Measurements from ENCODE around the gene ZNF44.

ZNF44 gene

DNA sequence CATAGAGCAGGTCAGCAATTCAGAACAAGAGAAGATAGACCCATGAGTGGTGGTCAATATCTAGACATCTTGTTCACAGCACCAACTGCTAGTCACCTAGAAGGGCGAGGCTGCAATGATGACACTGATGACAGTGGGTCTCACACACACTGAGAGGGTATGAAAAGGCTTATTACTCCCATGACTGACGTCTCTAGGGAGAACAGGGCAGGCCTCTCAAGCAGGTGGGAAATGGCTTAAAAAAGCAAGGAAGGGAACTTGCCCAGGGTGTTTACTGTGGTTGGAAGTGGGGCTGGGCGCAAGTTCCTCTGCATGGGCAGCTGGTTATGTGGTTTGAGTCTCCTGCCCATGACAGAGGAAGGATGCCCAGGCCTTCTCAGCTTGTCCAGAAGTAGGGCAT is 33.8 kb downstream of the ZNF44 start:
- DNase-seq: no peak

DNA sequence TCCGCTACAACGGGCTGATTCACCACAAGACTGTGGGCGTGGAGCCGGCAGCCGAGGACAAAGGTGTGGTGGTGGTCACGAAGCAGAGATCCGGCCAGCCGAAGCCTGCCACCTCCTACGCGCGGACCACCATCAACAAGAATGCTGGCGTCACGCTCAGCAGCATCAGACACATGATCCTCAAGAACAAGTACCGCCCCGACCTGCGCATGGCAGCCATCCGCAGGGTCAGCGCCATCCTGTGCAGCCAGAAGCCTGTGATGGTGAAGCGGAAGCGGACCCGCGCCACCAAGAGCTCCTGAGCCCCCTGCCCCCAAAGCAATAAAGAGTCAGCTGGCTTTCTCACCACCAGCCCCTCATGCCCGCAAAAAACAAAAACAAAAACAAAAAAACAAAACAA is 34.4 kb downstream of the ZNF44 start:
- no peak for DNase-seq

DNA sequence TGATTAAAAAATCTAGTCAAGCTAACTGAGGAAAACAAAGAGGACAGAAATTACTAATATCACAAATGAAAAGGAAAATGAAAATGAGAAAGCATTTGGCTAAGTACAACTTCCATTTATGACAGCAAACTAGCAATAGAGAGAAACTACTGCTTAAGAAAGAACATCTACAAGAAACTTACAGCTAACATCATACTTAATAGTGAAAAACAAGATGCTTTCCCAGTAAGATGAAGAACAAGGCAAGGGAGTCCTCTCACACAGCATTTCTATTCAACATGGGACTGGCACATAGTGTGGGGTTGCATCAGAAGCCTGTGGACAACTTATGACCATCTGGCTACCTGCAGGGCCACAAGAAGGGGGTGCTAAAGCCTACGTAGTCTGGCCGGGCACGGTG is 39.3 kb downstream of the ZNF44 start:
- no peak for DNase-seq

DNA sequence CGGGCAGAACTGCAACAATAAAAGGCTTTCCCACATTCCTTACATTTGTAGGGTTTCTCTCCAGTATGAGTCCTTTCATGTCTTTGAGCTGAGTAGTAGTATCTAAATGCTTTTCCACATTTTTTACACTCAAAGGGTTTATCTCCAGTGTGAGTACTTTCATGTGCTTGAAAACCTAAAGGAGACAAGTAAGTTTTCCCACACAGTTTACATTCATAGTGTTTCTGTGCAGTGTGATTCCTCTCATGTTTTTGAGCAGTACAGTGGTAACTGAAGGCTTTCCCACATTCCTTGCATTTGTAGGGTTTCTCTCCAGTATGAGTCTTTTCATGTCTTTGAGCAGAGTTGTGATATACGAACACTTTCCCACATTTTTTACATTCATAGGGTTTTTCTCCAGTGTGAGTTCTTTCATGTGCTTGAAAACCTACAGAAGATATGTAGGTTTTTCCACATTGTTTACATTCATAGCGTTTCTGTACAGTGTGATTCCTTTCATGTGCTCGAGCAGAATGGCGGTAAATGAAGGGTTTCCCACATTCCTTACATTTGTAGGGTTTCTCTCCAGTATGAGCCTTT is 47.0 kb downstream of the ZNF44 start:
- DNase-seq: no peak

DNA sequence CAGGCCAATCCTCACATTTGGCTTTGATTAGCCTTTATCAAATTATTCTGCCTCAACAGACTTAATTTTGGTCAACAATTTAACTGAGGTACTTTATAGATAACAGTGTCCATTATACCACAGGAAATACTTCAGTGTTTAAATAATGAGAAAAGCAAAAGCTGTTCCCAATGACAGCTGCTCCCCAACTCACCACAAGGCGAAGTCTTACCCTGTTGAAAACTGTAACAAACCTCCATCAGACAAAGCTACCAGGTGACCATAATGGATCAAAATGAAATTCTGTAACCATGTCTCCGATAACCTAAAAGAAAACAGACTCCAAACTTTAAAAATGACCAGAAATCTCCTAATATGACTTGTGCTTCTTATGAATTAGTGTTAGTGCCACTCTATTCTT is 50.3 kb downstream of the ZNF44 start:
- no peak for DNase-seq

DNA sequence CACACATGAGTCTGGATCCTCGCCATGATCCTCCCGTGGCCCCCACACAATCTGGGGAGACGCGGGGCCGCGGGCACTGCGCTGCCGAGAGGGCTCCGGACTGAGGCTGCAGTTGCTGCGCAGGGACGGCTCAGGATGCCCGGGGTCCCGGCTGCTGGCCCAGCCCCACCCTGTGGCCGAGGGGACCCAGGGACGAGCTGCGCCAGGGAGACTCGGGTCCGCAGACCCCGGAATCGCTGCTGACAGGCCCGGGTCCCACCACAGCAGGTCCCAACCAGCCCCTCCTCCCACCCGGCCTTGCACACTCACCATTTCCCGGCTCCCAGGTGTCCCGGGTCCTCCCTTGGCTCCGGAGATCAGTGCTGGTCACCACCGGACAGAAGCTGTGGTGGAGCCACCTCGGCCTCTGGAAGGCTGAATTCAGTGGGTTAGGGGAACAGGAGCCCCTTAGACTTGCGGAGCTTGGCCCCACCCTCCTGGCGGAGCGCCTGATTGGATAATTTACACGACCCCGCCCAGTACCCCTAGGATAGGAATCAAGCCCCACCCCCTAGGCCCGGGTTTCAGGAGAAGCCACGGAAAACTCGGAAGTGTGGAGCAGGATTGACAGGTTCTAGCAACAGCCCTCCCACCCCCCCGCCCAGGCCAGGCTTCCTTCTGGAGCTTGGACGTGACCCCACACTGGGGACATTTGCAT is 57.4 kb downstream of the ZNF44 start:
- DNase-seq: no peak

DNA sequence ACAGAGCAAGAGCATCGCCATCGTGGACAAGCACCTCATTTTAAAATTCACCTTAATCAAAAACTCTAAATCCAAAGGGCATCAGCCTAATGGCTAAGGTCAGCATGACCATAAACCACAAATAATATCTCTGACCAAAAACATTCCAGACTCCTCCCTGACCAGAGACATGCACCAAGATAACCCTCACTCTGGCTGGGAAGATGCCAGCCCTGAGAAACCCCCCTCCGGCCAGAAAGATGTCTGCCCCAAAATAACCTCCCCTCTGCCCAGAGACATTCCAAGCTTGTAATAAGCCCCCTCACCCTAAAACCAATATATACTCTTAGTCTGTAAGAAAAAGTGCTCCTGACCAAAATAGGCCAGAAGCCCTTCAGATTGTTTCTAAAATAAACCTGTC is 61.7 kb downstream of the ZNF44 start:
- DNase-seq: no peak

DNA sequence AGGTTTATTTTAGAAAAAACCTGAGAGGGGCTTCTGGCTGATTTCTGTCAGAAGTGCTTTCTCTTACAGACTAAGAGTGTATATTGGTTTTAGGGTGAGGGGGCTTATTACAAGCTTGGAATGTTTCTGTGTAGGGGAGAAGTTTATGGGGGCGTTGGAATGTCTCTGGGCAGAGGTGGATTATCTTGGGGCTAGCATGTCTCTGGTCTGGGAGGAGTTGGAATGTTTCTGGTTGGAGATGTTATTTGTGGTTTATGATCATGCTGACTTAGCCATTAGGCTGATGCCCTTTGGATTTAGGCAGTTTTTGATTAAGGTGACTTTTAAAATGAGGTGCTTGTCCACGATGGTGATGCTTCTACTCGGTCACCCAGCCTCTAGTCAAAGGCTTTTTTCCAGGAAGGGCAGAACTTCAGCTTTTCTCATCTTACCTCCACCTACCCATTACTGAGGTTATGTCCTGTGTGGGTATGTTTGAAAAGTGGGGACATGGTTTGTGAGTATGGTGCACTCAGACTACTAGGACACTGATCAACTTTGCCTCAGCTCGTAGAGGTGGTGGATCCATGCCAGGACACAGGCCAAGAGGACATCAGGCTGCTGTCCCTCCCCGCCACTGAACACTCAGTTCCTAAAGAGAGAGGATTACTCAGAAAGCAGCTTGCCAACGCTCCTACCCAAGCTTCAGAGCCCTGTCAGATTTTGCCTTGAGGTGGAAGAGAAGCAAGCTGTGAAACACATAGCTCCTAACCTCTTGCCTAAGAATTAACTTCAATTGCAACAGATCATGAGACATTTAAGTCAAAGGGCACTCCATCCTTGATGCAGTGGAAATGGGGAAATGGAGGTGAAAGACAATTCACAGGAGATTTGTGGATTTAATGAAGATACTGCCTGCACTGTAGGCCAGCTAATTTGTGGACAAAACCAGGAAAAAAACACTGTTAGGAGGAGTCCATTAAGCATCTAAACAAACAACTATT is 63.6 kb downstream of the ZNF44 start:
- no peak for DNase-seq

DNA sequence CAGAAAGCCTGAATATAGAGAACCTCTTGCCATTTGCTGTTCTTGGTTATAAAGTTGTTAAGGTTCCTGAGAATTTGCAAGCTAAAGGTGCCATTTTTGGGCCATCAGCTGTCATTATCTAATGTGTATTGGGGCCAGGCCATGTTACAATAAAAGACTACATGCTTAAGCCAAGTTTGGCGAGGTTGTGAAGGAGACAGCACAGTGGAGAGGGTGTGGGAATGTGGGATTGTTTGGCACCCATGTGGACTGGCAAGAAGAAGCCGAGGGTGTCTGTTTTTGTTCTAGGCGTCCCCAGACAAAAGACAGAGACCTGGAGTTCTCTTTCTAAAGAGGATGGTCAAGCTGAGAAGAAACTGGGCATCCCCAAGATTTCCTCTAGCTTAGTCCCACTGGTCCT is 64.7 kb downstream of the ZNF44 start:
- no peak for DNase-seq

DNA sequence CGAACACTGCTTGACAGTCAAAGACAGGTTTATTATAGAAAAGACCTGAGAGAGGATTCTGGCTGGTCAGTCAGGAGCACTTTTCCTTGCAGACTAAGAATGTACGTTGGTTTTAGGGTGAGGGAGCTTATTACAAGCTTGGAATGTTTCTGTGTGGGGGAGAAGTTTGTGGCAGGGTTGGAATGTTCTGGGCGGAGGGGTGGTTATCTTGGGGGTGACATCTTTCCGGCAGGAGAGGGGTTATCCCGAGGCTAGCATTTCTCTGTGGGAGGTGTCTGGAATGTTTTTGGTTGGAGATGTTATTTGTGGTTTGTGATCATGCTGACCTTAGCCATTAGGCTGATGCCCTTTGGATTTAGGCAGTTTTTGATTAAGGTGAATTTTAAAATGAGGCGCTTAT is 70.0 kb downstream of the ZNF44 start:
- DNase-seq: no peak

DNA sequence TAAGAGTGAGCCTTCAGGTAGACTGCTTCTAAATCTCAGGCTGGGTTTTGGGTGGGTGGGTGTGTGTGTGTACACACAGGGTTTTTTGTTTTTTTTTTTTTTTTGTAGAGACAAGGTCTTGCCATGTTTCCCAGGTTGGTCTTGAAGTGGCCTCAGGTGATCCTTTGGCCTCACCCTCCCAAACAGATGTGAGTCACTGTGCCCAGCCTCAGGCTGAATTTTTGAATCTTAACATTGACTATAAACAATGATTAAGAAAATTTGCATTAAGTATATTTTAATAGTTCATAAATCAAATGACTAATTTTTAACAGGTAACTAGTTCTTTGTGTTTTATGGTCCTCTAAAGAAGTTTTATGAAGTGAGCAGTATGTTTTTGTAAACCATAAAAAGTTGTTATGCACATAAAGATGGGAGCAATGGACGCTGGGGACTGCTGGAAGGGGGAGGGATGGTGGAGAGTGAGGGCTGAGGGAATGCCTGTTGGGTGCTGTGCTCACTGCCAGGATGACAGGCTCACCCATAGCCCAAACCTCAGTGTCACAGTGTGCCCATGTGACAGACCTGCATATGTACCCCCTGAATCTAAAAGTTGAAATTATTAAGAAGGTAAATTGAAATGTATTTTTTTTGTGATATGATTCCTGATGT is 71.6 kb downstream of the ZNF44 start:
- DNase-seq: no peak
